ENCODE measurements around the gene ARHGEF7.

ARHGEF7 gene

GRCh38 chr13:111202156-111202621, 87.1 kb downstream of the ARHGEF7 start:
- no peak for DNase-seq

GRCh38 chr13:111202745-111203144, 87.6 kb downstream of the ARHGEF7 start:
- DNase-seq: no peak

GRCh38 chr13:111203736-111204389, 88.8 kb downstream of the ARHGEF7 start:
- no peak for DNase-seq

- DNase-seq: no peak
Measured at GRCh38 chr13:111204438-111205177, 89.5 kb downstream of the ARHGEF7 start.

- DNase-seq: no peak
Measured at GRCh38 chr13:111206148-111206547, 91.0 kb downstream of the ARHGEF7 start.

- no peak for DNase-seq
Measured at GRCh38 chr13:111209613-111210012, 94.5 kb downstream of the ARHGEF7 start.

GRCh38 chr13:111210091-111210490, 95.0 kb downstream of the ARHGEF7 start:
- DNase-seq: no peak

GRCh38 chr13:111210544-111211469, 95.7 kb downstream of the ARHGEF7 start:
- DNase-seq: no peak

GRCh38 chr13:111211789-111212516, 96.8 kb downstream of the ARHGEF7 start:
- DNase-seq: no peak

GRCh38 chr13:111212517-111212873, 97.4 kb downstream of the ARHGEF7 start:
- no peak for DNase-seq

- DNase-seq: no peak
Measured at GRCh38 chr13:111213964-111214726, 99.0 kb downstream of the ARHGEF7 start.

GRCh38 chr13:111215081-111216047, 100.3 kb downstream of the ARHGEF7 start:
- no peak for DNase-seq

- peak; percentile 55 for DNase-seq
Measured at GRCh38 chr13:111216166-111216960, 101.3 kb downstream of the ARHGEF7 start.

GRCh38 chr13:111217641-111218040, 102.5 kb downstream of the ARHGEF7 start:
- no peak for DNase-seq

GRCh38 chr13:111219280-111219679, 104.2 kb downstream of the ARHGEF7 start:
- DNase-seq: no peak

GRCh38 chr13:111219950-111220349, 104.8 kb downstream of the ARHGEF7 start:
- DNase-seq: no peak

- no peak for DNase-seq
Measured at GRCh38 chr13:111225166-111225565, 110.1 kb downstream of the ARHGEF7 start.

GRCh38 chr13:111225810-111226546, 110.9 kb downstream of the ARHGEF7 start:
- DNase-seq: no peak

GRCh38 chr13:111227405-111227804, 112.3 kb downstream of the ARHGEF7 start:
- DNase-seq: no peak

Data from stimulated activated CD8-positive, alpha-beta memory T cell treated with anti-CD3 and anti-CD28 coated beads, Interleukin-4, amount 100 ng/mL, for 48 hours (primary cell).